NCI-H1694 treated with DMSO at 0.1 percent for 48 hours (cell line): ENCODE results near the gene LTBP2.
"Not testable (repeated sequence)": the region's sequence is repeated elsewhere in the genome, so short reads cannot be mapped to it uniquely, and the experiment has no call there.

Experiments
- DNase-seq: peaks from one replicate; lab custom pipeline; 2025; lab: John Stamatoyannopoulos, UW

Gene LTBP2

GRCh38 chr14:74551001-74551400 lies 61.0 kb downstream of the LTBP2 start:
- DNase-seq: no peak

DNA sequence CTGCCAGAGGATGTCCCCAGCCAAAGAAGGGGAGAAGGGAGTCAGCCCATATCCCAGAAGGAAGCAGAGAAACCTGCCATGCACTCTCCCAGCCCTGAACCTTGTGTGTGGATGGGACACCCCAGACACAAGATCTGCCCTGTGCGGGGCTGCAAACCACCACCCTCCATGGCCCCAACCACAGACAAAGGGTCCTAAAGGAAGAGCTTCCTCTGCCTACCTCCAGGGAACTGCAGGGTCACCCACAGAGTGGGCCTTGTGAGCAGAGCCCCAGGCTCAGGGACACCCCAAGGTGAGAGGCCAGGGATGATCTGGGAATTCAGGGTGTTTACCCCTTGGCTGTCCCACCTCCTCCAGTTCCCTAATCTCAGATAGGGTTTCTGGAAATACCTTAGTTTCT lies 62.0 kb downstream of the LTBP2 start:
- no peak for DNase-seq

DNA sequence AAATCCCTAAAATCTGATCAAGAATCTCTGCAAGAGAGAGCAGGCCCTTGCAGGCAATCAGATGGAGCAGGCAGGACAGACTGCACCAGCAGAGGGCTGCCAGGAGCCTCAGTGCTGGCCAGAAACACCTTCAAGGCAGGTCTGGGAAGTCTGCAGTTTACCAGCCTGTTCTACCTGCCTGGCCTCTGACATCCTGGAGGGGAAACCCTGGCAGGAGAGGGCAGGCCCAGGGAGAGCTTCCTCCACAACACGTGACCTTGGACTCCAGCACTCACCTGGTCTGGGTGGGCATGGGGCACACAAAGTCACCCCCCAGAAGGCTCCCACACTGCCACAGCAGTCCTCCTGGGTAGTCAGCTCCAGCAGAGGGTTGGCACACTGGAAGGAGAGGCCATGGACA lies 62.4 kb downstream of the LTBP2 start:
- no peak for DNase-seq

GRCh38 chr14:74548881-74549280 lies 63.2 kb downstream of the LTBP2 start:
- no peak for DNase-seq

- DNase-seq: no peak
Observed at GRCh38 chr14:74547331-74547927, 64.6 kb downstream of the LTBP2 start.

DNA sequence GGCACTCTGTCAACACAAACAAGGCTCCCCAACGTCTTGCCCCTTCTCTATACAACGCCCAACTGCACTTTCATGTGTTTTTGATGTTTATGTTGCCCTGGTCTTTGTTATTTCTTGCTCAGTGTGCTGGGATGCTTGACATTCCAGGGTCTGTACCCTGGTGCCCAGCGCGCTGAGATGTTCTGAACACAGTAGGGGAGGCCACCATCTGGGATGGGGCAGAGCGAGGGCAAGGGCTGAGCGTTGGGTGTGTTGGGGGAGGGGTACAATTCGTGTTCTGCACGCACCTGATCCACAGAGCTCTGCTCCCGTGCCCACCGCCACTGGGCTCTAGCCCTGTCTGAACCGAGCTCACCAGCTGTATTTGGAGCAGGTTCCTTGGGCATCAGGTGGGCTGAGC lies 65.6 kb downstream of the LTBP2 start:
- DNase-seq: no peak

GRCh38 chr14:74545386-74545785 lies 66.7 kb downstream of the LTBP2 start:
- peak; percentile 29 for DNase-seq

GRCh38 chr14:74543771-74544438 lies 68.1 kb downstream of the LTBP2 start:
- DNase-seq: no peak

DNA sequence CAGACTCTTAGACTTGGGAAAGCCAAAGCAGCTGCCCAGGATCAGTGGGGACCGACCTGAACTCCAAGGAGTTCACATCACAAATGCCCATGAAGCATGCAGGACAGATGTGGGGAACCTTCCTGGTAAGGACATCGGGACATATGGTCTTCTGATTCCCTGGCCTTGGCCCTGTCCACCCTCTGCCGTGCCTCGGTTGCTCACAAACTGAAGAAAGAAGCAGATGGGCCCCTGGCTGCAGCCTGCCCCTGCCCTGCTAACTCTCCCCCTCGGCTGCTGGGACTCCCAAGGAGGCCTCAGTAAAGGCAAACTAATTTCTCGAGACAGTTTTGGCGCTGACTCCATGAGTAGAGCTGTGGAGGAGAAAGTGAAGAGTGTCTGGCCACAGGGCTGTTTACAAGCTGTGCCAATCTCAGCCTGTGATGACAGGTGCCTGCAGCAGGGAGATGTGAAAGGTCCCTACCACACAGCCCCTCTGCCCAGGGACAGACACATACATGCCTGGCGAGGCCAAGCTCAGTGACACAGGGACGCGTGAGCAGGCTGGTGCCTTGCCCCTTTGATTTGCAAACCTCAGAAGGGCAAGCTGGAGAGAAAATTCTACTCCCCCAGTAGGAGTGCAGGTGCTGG lies 69.9 kb downstream of the LTBP2 start:
- no peak for DNase-seq

DNA sequence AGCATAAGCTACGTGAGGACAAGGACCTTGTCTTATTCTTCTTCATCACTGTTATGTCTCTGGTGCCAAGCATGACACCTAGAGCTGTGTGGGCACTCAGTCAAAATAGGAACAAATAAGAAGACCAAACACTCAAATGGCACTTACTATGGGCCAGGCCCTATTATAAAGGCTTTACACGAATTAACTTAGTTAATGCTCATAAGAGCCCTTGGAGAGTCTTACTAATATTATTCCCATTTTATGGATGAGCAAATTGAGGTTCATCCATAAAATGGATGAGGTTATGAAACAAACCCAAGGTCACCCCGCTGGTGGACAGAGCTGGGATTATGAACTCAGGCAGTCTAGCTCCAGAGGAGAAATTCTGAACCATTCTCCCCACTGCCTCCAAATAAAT lies 70.8 kb downstream of the LTBP2 start:
- no peak for DNase-seq

GRCh38 chr14:74539503-74539902 lies 72.5 kb downstream of the LTBP2 start:
- DNase-seq: no peak

- DNase-seq: no peak
Observed at GRCh38 chr14:74538411-74539391, 73.3 kb downstream of the LTBP2 start.

DNA sequence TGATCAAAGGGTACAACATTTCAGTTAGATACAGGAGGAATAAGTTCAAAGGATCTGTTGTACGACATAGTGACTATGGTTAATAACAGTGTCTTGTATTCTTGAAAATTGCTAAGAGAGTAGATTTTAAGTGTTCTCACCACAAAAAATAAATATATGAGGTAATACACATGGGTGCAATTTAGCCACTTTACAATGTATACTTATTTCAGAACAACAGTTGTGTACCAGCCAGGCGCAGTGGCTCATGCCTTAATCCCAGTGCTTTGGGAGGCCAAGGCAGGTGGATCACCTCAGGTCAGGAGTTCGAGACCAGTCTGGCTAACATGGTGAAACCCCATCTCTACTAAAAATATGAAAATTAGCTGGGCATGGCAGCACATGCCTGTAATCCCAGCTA lies 75.7 kb downstream of the LTBP2 start:
- DNase-seq: not testable (repeated sequence)

GRCh38 chr14:74535756-74536325 lies 76.2 kb downstream of the LTBP2 start:
- no peak for DNase-seq

- no peak for DNase-seq
Observed at GRCh38 chr14:74533576-74533975, 78.5 kb downstream of the LTBP2 start.

GRCh38 chr14:74532246-74532645 lies 79.8 kb downstream of the LTBP2 start:
- no peak for DNase-seq

- DNase-seq: peak; percentile 34
Observed at GRCh38 chr14:74531467-74531866, 80.6 kb downstream of the LTBP2 start.

GRCh38 chr14:74531006-74531405 lies 81.0 kb downstream of the LTBP2 start:
- DNase-seq: no peak

DNA sequence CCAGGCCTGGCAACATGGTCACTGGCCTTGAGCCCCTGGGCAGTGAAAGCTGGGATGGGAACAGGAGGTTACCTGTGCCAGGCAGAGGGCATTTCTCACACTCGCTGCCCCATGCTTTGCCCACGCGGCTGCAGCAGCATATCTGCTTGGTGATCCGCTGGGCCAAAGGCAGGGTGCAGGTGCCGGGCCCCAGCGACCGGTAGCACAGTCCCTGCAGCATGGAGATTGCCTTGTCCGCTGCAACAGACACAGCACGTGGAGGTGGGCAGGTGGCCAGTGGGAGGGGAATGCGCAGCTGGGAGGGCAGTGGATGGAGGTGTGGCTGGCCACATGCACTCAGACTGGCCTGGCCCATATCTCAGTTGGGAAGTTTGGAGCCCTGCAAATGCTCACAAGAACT lies 83.2 kb downstream of the LTBP2 start:
- no peak for DNase-seq

DNA sequence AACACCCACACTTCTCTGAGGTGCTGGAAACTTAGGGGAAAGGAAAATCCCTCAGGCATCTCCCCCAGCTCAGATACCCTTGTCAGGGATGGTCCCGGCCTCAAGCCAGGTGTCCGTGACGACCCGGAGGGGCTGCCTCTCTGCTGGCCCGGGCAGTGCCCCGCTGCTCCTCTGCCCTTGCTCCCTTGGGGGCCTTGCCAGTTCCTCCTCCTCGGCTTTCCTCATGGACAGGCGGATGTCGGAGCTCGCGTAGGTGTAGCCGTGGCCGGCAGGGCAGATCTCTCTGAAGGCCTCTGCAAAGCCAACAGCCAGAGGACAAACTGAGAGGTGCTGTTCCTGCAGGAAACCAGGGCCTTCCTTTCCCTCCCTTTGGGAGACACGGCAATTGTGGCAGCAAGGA lies 83.6 kb downstream of the LTBP2 start:
- no peak for DNase-seq

DNA sequence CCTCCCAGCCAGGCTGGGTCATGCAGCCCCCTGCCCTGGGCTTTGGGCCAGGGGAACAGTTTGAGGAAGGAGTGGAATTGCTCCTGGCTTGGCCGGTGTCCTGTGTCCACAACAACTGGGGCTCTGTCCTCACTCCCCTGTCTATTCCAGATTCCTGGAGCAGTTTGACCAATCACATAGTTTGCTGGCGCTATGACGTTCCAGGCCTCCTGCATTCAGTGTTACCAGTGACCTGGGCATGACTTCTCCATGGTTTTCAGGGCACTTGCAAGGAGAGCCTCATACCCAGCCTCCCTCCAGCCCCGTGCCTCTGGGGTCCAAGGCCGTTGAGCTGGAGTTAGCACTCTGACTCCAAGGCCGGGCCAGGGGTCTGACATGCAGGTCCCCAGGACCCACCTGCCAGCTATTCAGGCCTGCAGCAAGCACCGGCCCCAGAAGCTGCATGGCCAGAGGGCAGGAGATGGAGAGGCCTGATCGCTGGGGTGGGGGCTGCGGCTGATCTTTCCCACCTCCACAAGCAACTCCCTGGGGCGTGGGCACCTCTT lies 84.2 kb downstream of the LTBP2 start:
- DNase-seq: no peak
